NT2/D1 (cell line): ENCODE data around the gene TLE7.

Experiments
- SUZ12 ChIP-seq: IDR thresholded peaks from 2 replicates; pipeline ENCODE4 v1.6.1; 2011; ENCODE audit not compliant: insufficient read length, insufficient read depth; ENCODE audit errors: extremely low read depth
- YY1 ChIP-seq: IDR thresholded peaks from 2 replicates; pipeline ENCODE4 v1.6.1; 2011; ENCODE audit not compliant: insufficient read length, insufficient read depth
- ZNF274 ChIP-seq: IDR thresholded peaks from 2 replicates; pipeline ENCODE4 v1.6.1; 2011; ENCODE audit warnings: mild to moderate bottlenecking, low read depth, low read length

GRCh38 chr16:71439523-71439922, 2.3 kb downstream of the TLE7 start:
- TF ChIP-seq YY1 (no peak), SUZ12 (no peak), ZNF274 (no peak)
